ENCODE results near the gene SETX.

Gene SETX

GRCh38 chr9:132239999-132240840, 114.6 kb downstream of the SETX start:
- no peak for DNase-seq

- no peak for DNase-seq
These were observed 115.3 kb downstream of the SETX start for GRCh38 chr9:132239518-132239917.

GRCh38 chr9:132238992-132239391, 115.8 kb downstream of the SETX start:
- DNase-seq: peak in 1 of 14 donors; percentile 18

GRCh38 chr9:132238026-132238972, 116.5 kb downstream of the SETX start:
- no peak for DNase-seq

- no peak for DNase-seq
These were observed 117.3 kb downstream of the SETX start for GRCh38 chr9:132237481-132237880.

- DNase-seq: no peak
These were observed 118.0 kb downstream of the SETX start for GRCh38 chr9:132236662-132237311.

GRCh38 chr9:132235894-132236661, 118.7 kb downstream of the SETX start:
- DNase-seq: peak in 12 of 14 donors; percentile 24 to 79 (median 52)

- DNase-seq: no peak
These were observed 119.7 kb downstream of the SETX start for GRCh38 chr9:132235125-132235524.

GRCh38 chr9:132234535-132234934, 120.3 kb downstream of the SETX start:
- no peak for DNase-seq

- DNase-seq: no peak
These were observed 121.6 kb downstream of the SETX start for GRCh38 chr9:132233138-132233537.

- DNase-seq: no peak
These were observed 122.3 kb downstream of the SETX start for GRCh38 chr9:132232522-132232921.

- DNase-seq: no peak
These were observed 123.6 kb downstream of the SETX start for GRCh38 chr9:132231019-132231701.

GRCh38 chr9:132230605-132231004, 124.2 kb downstream of the SETX start:
- no peak for DNase-seq

GRCh38 chr9:132228062-132228461, 126.7 kb downstream of the SETX start:
- no peak for DNase-seq

GRCh38 chr9:132226571-132227430, 128.0 kb downstream of the SETX start:
- no peak for DNase-seq

GRCh38 chr9:132224645-132225044, 130.1 kb downstream of the SETX start:
- no peak for DNase-seq

- DNase-seq: no peak
These were observed 132.8 kb downstream of the SETX start for GRCh38 chr9:132221941-132222340.

GRCh38 chr9:132218208-132218607, 136.6 kb downstream of the SETX start:
- DNase-seq: no peak

GRCh38 chr9:132216861-132217619, 137.7 kb downstream of the SETX start:
- peak in 1 of 14 donors; percentile 37 for DNase-seq
